HepG2 (cell line): ENCODE results near the gene FNDC3B. TPM values are rescaled to one million over a fixed set of nuclear protein-coding genes. Genes with fewer than 3 reads are reported as not detected.
A peak's percentile ranks its signal among the peaks of the same experiment; 100 is the strongest.

Experiments used
- ATAC-seq: fragments of 200-7000 bp; cut with Tn5 transposase; 3 replicates; pipeline ENCODE4 v1.9.1; 2020; ENCODE audit warnings: mild to moderate bottlenecking, moderate library complexity
- BruUV-seq: library from RNA; stranded (reverse); fragments of 400-500 nt; replicated peaks from 2 replicates; lab custom pipeline; 2021; lab: Mats Ljungman, UMichigan
- CTCF ChIA-PET: fragments of 300-600 bp; formaldehyde crosslinking; extraction: SDS; loops from one replicate; lab custom pipeline; 2021; ENCODE audit warnings: low total read pairs, inconsistent platforms, low intra/inter-chr PET ratio; lab: Yijun Ruan, JAX
- POLR2A ChIA-PET: fragments of 350-600 bp; sonication (Branson Sonifier 250); formaldehyde crosslinking; loops from one replicate; lab custom pipeline; 2020; ENCODE audit warnings: antibody characterized with exemption, inconsistent platforms; lab: Yijun Ruan, JAX
- DNase-seq: peaks from one replicate; pipeline ENCODE4 v3.0.0-alpha.2; 2015; ENCODE audit warnings: low spot score
- FAIRE-seq: peaks from 3 replicates; lab custom pipeline; 2011; peaks lifted over from hg19 to GRCh38; lab: Jason Lieb, UNC
- H2AFZ ChIP-seq: one replicate; pipeline ENCODE4 v1.6.1; 2011; ENCODE audit warnings: low read length, inconsistent platforms
- H3K27ac ChIP-seq: fragments of 300-600 bp; 3 replicates; pipeline ENCODE4 v1.8.0; 2011; ENCODE audit warnings: mixed run types, mild to moderate bottlenecking, mixed read lengths, low read length, inconsistent platforms; ENCODE audit not compliant: insufficient read depth; ENCODE audit errors: extremely low read length
- H3K27me3 ChIP-seq, 2 experiments: fragments of 200-600 bp in 1 of 2; 2 replicates in 1 of 2; 3 replicates in 1 of 2; pipeline versions ENCODE4 v1.6.0 to v1.8.0; 2011; ENCODE audit warnings: low read length in 2 of 2, mild to moderate bottlenecking in 2 of 2, moderate library complexity in 2 of 2, inconsistent platforms in 1 of 2; ENCODE audit not compliant: insufficient read depth in 2 of 2, control insufficient read depth in 1 of 2
- H3K36me3 ChIP-seq, 2 experiments: fragments of 200-600 bp in 1 of 2; replicated peaks in 1 of 2; 2 replicates in 1 of 2; 3 replicates in 1 of 2; pipeline versions ENCODE4 v1.5.1 to v1.8.0; 2011; ENCODE audit warnings: low read length in 2 of 2, inconsistent platforms in 1 of 2; ENCODE audit not compliant: insufficient read depth in 2 of 2, control insufficient read depth in 1 of 2
- H3K4me1 ChIP-seq: 2 replicates; pipeline ENCODE4 v1.5.1; 2012; ENCODE audit warnings: low read length, inconsistent platforms; ENCODE audit not compliant: insufficient read depth
- H3K4me2 ChIP-seq: 2 replicates; pipeline ENCODE4 v1.6.0; 2011; ENCODE audit warnings: low read depth, low read length, inconsistent platforms
- H3K4me3 ChIP-seq, 3 experiments: fragments of 200-600 bp in 1 of 3; sonication (generic), shearing (Covaris generic) in 1 of 3; replicated peaks in 1 of 3; 2 replicates each; pipeline ENCODE4 v1.5.1; 2011 to 2016; ENCODE audit warnings: low read length in 3 of 3, inconsistent platforms in 2 of 3, low read depth in 2 of 3, mild to moderate bottlenecking in 2 of 3, control low read depth in 1 of 3, mixed read lengths in 1 of 3; ENCODE audit not compliant: insufficient read depth in 1 of 3
- H3K79me2 ChIP-seq: one replicate; pipeline ENCODE4 v1.6.1; 2011; ENCODE audit warnings: low read length, inconsistent platforms; ENCODE audit not compliant: insufficient read depth
- H3K9ac ChIP-seq: 2 replicates; pipeline ENCODE4 v1.6.0; 2011; ENCODE audit warnings: mild to moderate bottlenecking, low read depth, low read length, inconsistent platforms; ENCODE audit not compliant: insufficient read depth
- H3K9me3 ChIP-seq: 2 replicates; pipeline ENCODE4 v1.5.1; 2012; ENCODE audit warnings: mild to moderate bottlenecking, low read length
- H4K20me1 ChIP-seq: 2 replicates; pipeline ENCODE4 v1.6.0; 2011; ENCODE audit warnings: inconsistent platforms, mild to moderate bottlenecking, low read length, moderate library complexity; ENCODE audit not compliant: insufficient read depth
- AGO2 ChIP-seq: fragments of 200-400 bp; formaldehyde crosslinking; optimal IDR thresholded peaks from 2 replicates; pipeline ENCODE3; 2017; ENCODE audit warnings: mild to moderate bottlenecking, low read depth, low read length, moderate library complexity
- EED ChIP-seq: sonication (generic); formaldehyde crosslinking; IDR thresholded peaks from 2 replicates; pipeline ENCODE4 v1.5.0; 2020; ENCODE audit warnings: mild to moderate bottlenecking, missing genetic modification reagents
- ELF3 ChIP-seq: IDR thresholded peaks from 2 replicates; pipeline ENCODE4 v1.6.1; 2016; ENCODE audit warnings: missing genetic modification reagents, missing compliant biosample characterization
- KAT8 ChIP-seq: IDR thresholded peaks from 2 replicates; pipeline ENCODE4 v1.6.1; 2016; ENCODE audit warnings: missing genetic modification reagents, missing compliant biosample characterization
- MBD4 ChIP-seq: IDR thresholded peaks from 2 replicates; pipeline ENCODE4 v1.6.1; 2012; ENCODE audit warnings: low read length, inconsistent platforms, borderline replicate concordance
- MLLT10 ChIP-seq: sonication (generic); formaldehyde crosslinking; IDR thresholded peaks from 2 replicates; pipeline ENCODE4 v1.4.0; 2020; ENCODE audit warnings: missing genetic modification reagents
- NFE2 ChIP-seq: sonication (generic); formaldehyde crosslinking; IDR thresholded peaks from 2 replicates; pipeline ENCODE4 v1.4.0; 2020; ENCODE audit warnings: missing genetic modification reagents
- POLR2G ChIP-seq: fragments of 200-400 bp; formaldehyde crosslinking; IDR thresholded peaks from 2 replicates; pipeline ENCODE4 v1.6.1; 2018; ENCODE audit warnings: mild to moderate bottlenecking, low read depth, low read length, moderate library complexity
- PRDM10 ChIP-seq: sonication (generic); formaldehyde crosslinking; IDR thresholded peaks from 2 replicates; pipeline ENCODE4 v1.4.0; 2020; ENCODE audit warnings: low read depth, missing genetic modification reagents
- PRPF4 ChIP-seq: fragments of 200-400 bp; formaldehyde crosslinking; IDR thresholded peaks from 2 replicates; pipeline ENCODE4 v1.6.1; 2016; ENCODE audit warnings: low read length, low read depth; ENCODE audit not compliant: poor library complexity, severe bottlenecking
- ZC3H13 ChIP-seq: sonication (generic); formaldehyde crosslinking; IDR thresholded peaks from 2 replicates; pipeline ENCODE4 v1.8.1; 2023; ENCODE audit warnings: mild to moderate bottlenecking, missing genetic modification reagents, moderate library complexity
- ZNF552 ChIP-seq: sonication (generic); formaldehyde crosslinking; IDR thresholded peaks from 2 replicates; pipeline ENCODE4 v1.9.0; 2022; ENCODE audit warnings: missing genetic modification reagents, mild to moderate bottlenecking, borderline replicate concordance
- WGBS: methylation state at CpG from one replicate; pipeline ENCODE4 v1.1.6; 2017; ENCODE audit warnings: low lambda C conversion rate; 5-methylcytosine and 5-hydroxymethylcytosine counted together
- in situ Hi-C: cut with HindIII; loops from 2 replicates; pipeline ENCODE4 v1.10.0; 2017; ENCODE audit warnings: low pct_unique_long_range_greater_than_20kb; ENCODE audit not compliant: extremely low pct_ligation_motif_present
- intact Hi-C: fragments of 100-400 bp; cut with micrococcal nuclease; formaldehyde crosslinking; loops from one replicate; pipeline ENCODE4 v1.10.0; 2022; ENCODE audit not compliant: unreplicated experiment
- polyA plus RNA-seq, 8 experiments: library from polyadenylated mRNA; depleted of rRNA in 3 of 8; stranded (reverse) in 7 of 8; unstranded in 1 of 8; fragments of >200 nt; fragmentation: Illumina TruSeq in 4 of 8; extraction: Trizol in 4 of 8; gene quantifications; 2 replicates each; pipeline versions ENCODE4 v1.2.1 to v1.2.3, GENCODE V29; 2011 to 2016; ENCODE audit warnings: low read depth in 4 of 8, missing spikeins in 1 of 8, mixed read lengths in 1 of 8; ENCODE audit not compliant: insufficient read depth in 1 of 8
- total RNA-seq, 5 experiments: library from RNA; depleted of rRNA; stranded (reverse); fragments of >200 nt; fragmentation: Illumina TruSeq; extraction: Trizol; gene quantifications; 2 replicates each; pipeline ENCODE4 v1.2.3, GENCODE V29; 2016; ENCODE audit warnings: low read depth in 1 of 5
- TF ChIP-seq, protein P1 (sequence below): IDR thresholded peaks from 2 replicates; pipeline ENCODE4 v1.6.1; 2016; ENCODE audit warnings: missing compliant biosample characterization, missing genetic modification reagents, borderline replicate concordance

The FNDC3B gene
- total and polyA plus RNA-seq, 2 of the 13 experiments (the other 11 are each of a cell fraction or from before 2014, with no cell fraction given), result 74.8 to 103 TPM

DNA sequence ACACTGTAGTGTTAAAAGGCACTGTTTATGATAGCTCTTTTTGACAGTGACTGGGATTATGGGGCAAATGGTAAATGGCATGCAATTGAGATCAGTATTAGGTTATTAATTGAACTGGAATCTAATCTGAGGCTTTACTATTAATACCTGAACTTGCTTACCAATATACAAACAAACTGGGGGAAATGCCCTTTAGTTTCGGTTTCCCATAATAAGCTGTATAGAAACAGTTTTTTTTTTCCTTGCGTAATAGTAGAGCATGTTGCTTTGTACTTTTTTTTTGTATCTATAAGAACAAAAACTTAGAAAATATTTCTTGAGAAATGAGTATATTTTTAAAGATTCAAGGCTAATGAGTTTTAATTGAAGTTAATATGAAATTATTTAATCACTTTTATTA lies 95.0 kb downstream of the FNDC3B start (continued):
- TF ChIP-seq ZNF552 (CRISPR knock-in tag), result no peak
- no peak for TF ChIP-seq EED (CRISPR knock-in tag)
- TF ChIP-seq, all 625 proteins: peak for 5

GRCh38 chr3:172135185-172135584 lies 95.8 kb downstream of the FNDC3B start:
- POLR2A ChIA-PET, result interaction anchor here (1.8 kb wide), 1 partner anchor 294 kb away, joined by 5 read pairs; no protein-coding TSS in a partner anchor
- Histone ChIP-seq H4K20me1 (peaks cover 69% of the 10 kb centered on the region), H3K9me3 (no peaks in the 10 kb centered on the region), H3K9ac (no peak overlapping the region), H3K36me3 (peaks cover 11 to 45% of the 10 kb centered on the region in 2 experiments), H2AFZ (no peak overlapping the region), H3K4me2 (no peak overlapping the region), H3K27ac (peak overlapping the region; percentile 89), H3K79me2 (peaks cover 94% of the 10 kb centered on the region), H3K4me1 (peaks cover 99% of the 10 kb centered on the region), H3K4me3 (no peak overlapping the region), H3K27me3 (no peaks in the 10 kb centered on the region)
- DNase-seq (no peak), ATAC-seq (no peak), FAIRE-seq (no peak)
- in situ Hi-C loops (no loop called here), intact Hi-C loops (no loop called here)
- BruUV-seq, result no TSS peak
- CTCF ChIA-PET, result no interaction called here
- TF ChIP-seq KAT8 (CRISPR knock-in tag) (0 out of 2 replicates have a peak, but pooled peaks have one; percentile 22), ZC3H13 (CRISPR knock-in tag) (no peak), ELF3 (0 out of 2 replicates have a peak, but pooled peaks have one; percentile 7), MBD4 (peak; percentile 48; the same call in 1 of the 2 replicates), AGO2 (peak; percentile 82)
- WGBS, result 100% methylated on average over 1 of the region's 1 CpG

DNA sequence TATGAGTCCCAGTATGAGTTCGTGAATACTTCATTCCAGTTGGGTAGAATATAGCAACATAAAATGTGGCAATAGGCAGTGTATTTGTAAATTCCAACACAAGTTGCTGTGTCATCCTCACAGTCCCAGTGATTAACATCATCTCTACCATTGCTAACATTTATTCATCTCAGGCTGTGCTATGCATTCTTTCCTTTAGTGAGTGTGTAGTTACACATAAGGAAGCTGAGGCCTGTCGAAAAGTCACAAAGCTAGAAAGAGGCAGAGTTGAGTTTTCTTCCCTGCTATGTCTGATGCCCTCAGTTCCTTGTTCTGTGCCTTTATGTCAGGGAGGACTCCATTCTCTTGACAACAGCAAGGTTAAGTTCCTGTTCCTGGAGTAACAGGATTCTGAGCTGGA lies 96.4 kb downstream of the FNDC3B start:
- ATAC-seq (no peak), FAIRE-seq (no peak)
- 96% methylated on average over 2 of the region's 2 CpGs for WGBS
- TF ChIP-seq, protein P1, sequence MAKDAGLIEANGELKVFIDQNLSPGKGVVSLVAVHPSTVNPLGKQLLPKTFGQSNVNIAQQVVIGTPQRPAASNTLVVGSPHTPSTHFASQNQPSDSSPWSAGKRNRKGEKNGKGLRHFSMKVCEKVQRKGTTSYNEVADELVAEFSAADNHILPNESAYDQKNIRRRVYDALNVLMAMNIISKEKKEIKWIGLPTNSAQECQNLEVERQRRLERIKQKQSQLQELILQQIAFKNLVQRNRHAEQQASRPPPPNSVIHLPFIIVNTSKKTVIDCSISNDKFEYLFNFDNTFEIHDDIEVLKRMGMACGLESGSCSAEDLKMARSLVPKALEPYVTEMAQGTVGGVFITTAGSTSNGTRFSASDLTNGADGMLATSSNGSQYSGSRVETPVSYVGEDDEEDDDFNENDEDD (CRISPR knock-in tag), result no peak
- TF ChIP-seq POLR2G (0 out of 2 replicates have a peak, but pooled peaks have one; percentile 19), MLLT10 (no peak), PRPF4 (no peak), PRDM10 (no peak), NFE2 (CRISPR knock-in tag) (peak; percentile 58; the same call in 1 of the 2 replicates)

More for the DNA sequence above, 96.4 kb downstream of the FNDC3B start:
- Histone ChIP-seq H3K79me2 (peaks cover 89% of the 10 kb centered on the region), H3K9ac (no peak overlapping the region; the same call in 1 of the 2 replicates), H3K4me1 (peaks cover 99% of the 10 kb centered on the region), H3K27me3 (no peaks in the 10 kb centered on the region), H3K4me2 (0 out of 2 replicates have a peak overlapping the region, but pooled peaks have one; percentile 2), H3K9me3 (no peaks in the 10 kb centered on the region), H2AFZ (no peak overlapping the region), H4K20me1 (peaks cover 64% of the 10 kb centered on the region), H3K4me3 (no peak overlapping the region), H3K36me3 (peaks cover 11 to 45% of the 10 kb centered on the region in 2 experiments), H3K27ac (peak overlapping the region; percentile 89)
- CTCF ChIA-PET, result no interaction called here
- no TSS peak for BruUV-seq
- POLR2A ChIA-PET, result interaction anchor here (1.8 kb wide), 1 partner anchor 295 kb away, joined by 5 read pairs; no protein-coding TSS in a partner anchor
- in situ Hi-C loops, result no loop called here
- DNase-seq, result no peak
- intact Hi-C loops, result no loop called here
